Measurements from ENCODE around the gene PMPCA.

The PMPCA gene

GRCh38 chr9:136451221-136451877 lies 40.9 kb downstream of the PMPCA start:
- FAIRE-seq (no peak), DNase-seq (ENCODE audit: insufficient read length, low spot score) (no peak)

DNA sequence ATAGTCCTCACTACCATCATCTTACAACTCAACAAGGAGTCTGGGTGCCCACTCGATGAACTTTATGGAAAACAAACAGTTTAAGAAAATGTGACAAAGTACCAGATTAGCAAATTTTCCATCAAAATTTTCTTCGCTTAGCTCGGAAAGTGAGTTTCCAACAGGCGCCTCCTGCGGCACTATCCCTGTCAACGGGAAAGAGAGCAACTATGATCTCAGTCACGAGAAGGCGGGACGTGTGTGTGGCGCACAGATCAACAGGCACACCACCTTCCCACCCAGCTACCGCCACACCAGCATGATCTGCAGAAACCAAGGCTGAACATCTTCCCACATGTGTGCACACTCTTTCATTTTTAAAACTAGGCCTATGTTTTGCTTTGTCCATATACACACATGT lies 42.9 kb downstream of the PMPCA start:
- FAIRE-seq, result no peak
- no peak for DNase-seq (ENCODE audit: insufficient read length, low spot score)

DNA sequence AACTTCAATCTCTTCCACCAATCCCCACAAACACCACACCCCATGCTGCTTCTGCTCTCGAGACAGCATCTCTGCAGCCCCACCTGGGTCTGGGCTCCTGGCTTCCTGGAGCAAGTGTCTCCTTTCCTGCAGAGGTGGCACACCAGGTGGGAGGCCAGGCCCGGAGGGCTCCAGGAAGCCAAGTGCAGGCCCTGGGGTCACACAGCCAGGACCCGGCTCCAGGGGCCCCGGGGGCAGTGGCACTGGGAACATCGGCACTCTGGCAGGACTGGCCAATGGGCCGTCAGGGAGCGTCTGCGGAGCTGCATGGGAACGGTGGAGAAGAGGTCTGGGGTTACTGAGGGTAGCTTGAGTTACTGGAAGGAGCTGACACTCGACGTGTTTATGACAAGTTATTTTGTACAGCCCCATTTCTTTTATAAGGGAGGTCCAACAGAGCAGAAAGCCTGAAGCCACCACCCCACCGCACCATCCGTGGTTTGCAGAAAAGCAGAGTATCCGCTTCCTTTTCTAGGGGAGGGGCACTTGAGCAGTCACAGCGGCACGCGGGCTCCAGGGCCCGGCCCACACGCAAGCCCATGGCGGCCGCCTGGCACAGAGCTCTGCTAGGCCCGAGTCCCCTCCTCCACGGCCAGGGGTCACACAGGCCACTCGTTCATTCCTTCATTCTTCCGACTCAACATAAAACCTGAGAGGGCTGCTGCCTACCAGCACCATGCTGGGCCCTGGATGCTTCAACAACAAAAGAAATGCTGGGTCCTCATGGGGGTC lies 43.8 kb downstream of the PMPCA start:
- FAIRE-seq (no peak), DNase-seq (ENCODE audit: insufficient read length, low spot score) (no peak)

- FAIRE-seq (no peak), DNase-seq (ENCODE audit: insufficient read length, low spot score) (no peak)
Observed at GRCh38 chr9:136455043-136456002, 44.9 kb downstream of the PMPCA start.

DNA sequence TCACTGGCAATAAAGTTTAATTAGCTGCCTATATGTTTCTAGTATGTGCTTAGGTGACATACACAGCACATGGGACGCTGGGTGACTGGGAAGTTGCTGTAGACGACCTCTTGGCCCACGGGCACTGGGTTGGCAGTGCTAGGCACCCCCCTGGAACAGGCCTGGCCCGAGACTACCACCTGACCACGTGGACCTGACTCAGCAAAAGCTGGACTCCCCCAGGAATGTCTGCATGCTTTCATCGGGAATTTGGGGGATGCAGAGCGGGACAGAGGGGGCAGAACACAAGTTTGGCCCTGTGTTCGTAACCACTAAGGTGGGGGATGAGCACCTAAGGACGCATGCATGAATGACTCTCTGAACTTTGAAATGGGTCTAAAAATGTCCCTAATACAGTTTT lies 45.8 kb downstream of the PMPCA start:
- no peak for DNase-seq (ENCODE audit: insufficient read length, low spot score)
- no peak for FAIRE-seq

DNA sequence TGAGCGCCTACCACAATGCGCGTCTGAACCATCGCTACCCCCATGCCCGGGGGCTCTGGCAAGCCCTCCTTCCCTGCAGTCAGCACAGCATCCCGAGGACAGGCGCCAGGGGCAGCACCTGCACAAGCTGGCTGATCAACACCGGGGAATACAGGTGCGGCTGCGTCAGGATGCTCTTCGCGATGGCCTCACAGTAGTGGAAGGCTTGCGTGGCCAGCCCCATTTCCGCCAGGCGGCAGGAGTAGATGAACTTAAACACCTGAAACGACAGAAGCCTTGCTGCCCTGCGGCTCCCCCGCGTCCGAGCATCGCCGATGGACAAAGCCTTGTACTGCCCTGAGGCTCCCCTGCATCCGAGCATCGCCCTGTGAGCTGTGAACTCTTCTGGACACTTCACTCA lies 46.9 kb downstream of the PMPCA start:
- FAIRE-seq (no peak), DNase-seq (ENCODE audit: insufficient read length, low spot score) (no peak)

DNA sequence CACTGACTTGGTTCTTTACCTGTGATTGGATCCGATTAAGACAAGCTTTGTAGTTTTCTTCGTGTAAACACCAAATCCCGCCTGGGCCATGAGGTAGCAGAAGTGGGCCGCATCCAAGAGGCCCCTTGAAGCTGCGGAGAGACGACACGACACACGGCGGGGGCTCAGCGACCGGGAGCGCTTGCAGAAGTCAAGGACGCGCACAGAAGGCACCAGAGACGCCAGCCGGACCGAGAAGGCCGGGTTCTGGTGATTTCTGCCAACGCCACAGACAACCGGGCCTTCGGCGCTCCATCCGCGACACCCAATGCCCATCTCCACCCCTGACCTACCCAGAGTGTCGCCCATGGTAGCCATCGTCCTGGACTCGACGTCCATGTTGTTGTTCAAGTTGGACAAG lies 49.0 kb downstream of the PMPCA start:
- DNase-seq (ENCODE audit: insufficient read length, low spot score), result no peak
- FAIRE-seq, result no peak

DNA sequence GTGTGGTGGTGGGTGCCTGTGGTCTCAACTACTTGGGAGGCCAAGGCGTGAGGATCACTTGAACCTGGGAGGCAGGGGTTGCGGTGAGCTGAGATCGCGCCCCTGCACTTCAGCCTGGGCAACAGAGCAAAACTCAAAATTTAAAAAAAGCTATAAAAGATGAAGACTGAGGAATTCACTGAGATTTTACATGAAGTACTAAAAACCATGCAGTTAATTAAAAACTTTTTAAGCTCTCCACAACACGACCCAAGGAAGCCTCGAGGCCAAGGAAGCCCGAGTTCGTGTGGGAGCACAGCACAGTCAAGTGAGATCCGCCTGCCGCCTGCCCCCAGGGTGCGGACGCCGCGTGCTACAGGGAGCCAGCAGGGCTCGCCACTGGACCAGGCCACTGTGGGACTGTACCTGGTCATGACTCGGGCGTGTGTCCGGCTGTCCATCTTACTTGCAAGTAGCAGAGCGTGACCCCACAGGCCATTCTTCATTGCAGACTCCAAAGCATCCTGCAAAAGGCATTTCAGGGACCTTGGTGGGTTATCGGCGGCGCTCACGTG lies 50.4 kb downstream of the PMPCA start:
- FAIRE-seq (no peak), DNase-seq (ENCODE audit: insufficient read length, low spot score) (no peak)

GRCh38 chr9:136462664-136463063 lies 52.2 kb downstream of the PMPCA start:
- DNase-seq (ENCODE audit: insufficient read length, low spot score) (no peak), FAIRE-seq (no peak)

- no peak for FAIRE-seq
- DNase-seq (ENCODE audit: insufficient read length, low spot score), result no peak
Observed at GRCh38 chr9:136463578-136463977, 53.1 kb downstream of the PMPCA start.

GRCh38 chr9:136464241-136464640 lies 53.8 kb downstream of the PMPCA start:
- DNase-seq (ENCODE audit: insufficient read length, low spot score) (no peak), FAIRE-seq (no peak)

GRCh38 chr9:136465500-136466154 lies 55.2 kb downstream of the PMPCA start:
- DNase-seq (ENCODE audit: insufficient read length, low spot score) (no peak), FAIRE-seq (no peak)

GRCh38 chr9:136466155-136466541 lies 55.7 kb downstream of the PMPCA start:
- no peak for FAIRE-seq
- DNase-seq (ENCODE audit: insufficient read length, low spot score), result no peak

DNA sequence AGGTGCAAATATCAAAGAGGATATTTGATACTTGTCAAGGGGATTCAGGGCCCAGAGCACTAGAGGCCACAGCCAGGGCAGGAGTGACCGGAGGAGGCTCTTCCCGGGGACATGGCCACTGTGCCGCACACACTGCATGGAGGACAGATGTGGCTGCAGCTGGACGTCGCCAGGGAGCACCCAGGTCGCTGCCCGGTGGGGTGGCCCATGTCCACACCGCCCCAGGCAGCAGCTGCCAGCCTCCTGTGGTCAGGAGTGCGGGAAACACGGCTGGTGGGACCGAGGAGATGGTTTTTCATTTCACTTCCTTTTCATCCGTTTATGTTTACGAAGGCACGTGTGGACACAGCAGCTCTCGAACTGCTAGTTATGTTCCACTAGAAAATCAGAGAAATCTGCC lies 57.3 kb downstream of the PMPCA start:
- DNase-seq (ENCODE audit: insufficient read length, low spot score) (no peak), FAIRE-seq (no peak)

GRCh38 chr9:136470356-136470755 lies 59.9 kb downstream of the PMPCA start:
- DNase-seq (ENCODE audit: insufficient read length, low spot score) (no peak), FAIRE-seq (no peak)

- FAIRE-seq, result no peak
Observed at GRCh38 chr9:136470792-136471469, 60.5 kb downstream of the PMPCA start.

GRCh38 chr9:136471802-136472487 lies 61.5 kb downstream of the PMPCA start:
- FAIRE-seq (no peak), DNase-seq (ENCODE audit: insufficient read length, low spot score) (no peak)

More at GRCh38 chr9:136470792-136471469, 60.5 kb downstream of the PMPCA start:
- DNase-seq (ENCODE audit: insufficient read length, low spot score), result no peak

DNA sequence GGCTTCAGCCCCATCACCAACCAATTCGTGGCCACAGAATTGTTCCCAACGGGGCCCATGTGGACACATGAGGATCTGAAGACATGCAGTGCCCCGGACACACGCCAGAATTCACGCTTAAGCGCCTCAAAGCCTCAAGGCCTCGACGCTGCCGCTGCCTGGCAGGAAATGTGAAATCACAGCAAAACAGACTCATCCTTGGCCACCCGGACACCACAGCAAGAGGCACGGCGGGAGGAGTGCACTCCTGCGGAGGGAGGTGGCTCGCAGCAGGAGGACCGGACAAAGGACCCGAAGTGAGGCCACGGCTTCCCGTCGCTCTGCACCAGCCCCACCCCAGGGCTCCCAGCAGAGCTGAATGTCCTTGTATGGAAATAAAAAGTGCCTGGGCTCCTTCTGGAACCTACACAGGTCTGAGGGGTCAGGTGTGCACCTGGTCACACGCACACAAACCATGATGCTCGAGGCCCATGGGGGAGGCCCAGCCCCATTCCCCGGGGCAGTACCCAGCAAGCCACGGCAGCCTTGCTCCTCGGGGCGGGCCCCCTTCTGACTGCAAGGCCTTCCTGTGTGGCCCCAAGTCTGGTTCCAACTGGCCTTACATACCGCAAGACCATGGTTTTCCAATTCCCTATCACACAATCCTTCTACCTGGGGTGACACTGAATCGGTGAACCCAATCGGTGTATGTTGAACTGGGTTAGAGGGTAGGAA lies 62.3 kb downstream of the PMPCA start:
- DNase-seq (ENCODE audit: insufficient read length, low spot score) (no peak), FAIRE-seq (no peak)

DNA sequence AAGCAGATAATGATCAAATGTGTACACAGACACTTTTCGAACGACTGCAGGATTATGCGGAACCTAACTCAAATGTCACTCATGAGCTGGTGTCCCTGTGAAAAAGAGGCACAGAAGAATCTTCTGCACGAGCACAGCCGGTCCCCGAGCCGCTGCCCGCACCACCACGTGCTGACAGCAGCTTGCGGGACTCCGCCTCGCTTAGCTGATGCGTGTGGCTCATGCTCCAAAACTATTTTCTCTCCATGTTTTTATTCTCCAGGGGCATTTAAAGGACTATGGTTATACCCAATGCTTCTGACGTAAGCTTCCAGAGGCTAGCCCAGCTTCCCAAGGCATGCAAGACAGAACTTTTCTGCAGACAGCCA lies 62.9 kb downstream of the PMPCA start:
- FAIRE-seq, result no peak
- DNase-seq (ENCODE audit: insufficient read length, low spot score), result no peak

Measured in GM19239 (cell line).